NT2/D1 (cell line): ENCODE results near the gene ASB6.

Source experiments
- DNase-seq: peaks from one replicate; pipeline ENCODE4 v3.0.0-alpha.2; 2011; ENCODE audit warnings: low read depth, low spot score
- H3K27me3 ChIP-seq: 2 replicates; pipeline ENCODE4 v1.6.0; 2011; ENCODE audit warnings: mild to moderate bottlenecking; ENCODE audit not compliant: insufficient read length, insufficient read depth
- H3K36me3 ChIP-seq: 2 replicates; pipeline ENCODE4 v1.6.1; 2011; ENCODE audit warnings: mild to moderate bottlenecking, low read length, mixed read lengths; ENCODE audit not compliant: insufficient read depth, insufficient read length
- H3K4me1 ChIP-seq: 2 replicates; pipeline ENCODE4 v1.5.1; 2011; ENCODE audit not compliant: insufficient read depth, insufficient read length
- H3K4me3 ChIP-seq: 2 replicates; pipeline ENCODE4 v1.5.1; 2011; ENCODE audit warnings: low read depth; ENCODE audit not compliant: insufficient read length
- H3K9ac ChIP-seq: 2 replicates; pipeline ENCODE4 v1.6.0; 2011; ENCODE audit warnings: low read depth; ENCODE audit not compliant: insufficient read length
- H3K9me3 ChIP-seq: 2 replicates; pipeline ENCODE4 v1.5.1; 2011; ENCODE audit warnings: mild to moderate bottlenecking, low read length; ENCODE audit not compliant: insufficient read depth
- SUZ12 ChIP-seq: IDR thresholded peaks from 2 replicates; pipeline ENCODE4 v1.6.1; 2011; ENCODE audit not compliant: insufficient read length, insufficient read depth; ENCODE audit errors: extremely low read depth
- YY1 ChIP-seq: IDR thresholded peaks from 2 replicates; pipeline ENCODE4 v1.6.1; 2011; ENCODE audit not compliant: insufficient read length, insufficient read depth
- ZNF274 ChIP-seq: IDR thresholded peaks from 2 replicates; pipeline ENCODE4 v1.6.1; 2011; ENCODE audit warnings: mild to moderate bottlenecking, low read depth, low read length

The ASB6 gene

DNA sequence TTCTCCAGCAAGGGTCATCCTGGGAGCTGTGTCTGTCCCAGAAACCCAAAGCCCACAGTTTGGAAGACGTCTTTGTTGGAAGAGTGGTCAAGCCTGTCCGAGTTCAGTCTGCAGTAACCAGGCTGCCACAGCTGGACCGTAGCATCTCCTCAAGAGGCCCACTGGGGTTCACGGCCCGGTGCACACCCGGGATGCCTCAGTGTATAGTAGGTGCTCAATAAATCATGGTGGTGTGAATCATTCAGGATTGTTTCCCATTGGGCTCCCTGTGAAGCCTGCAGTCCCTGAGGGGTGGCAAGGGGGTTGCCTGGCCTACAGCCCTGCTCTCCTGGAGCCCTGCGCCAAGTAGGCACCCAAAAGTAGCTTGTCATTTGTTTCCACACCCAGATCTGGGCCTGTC is 13.2 kb upstream of the ASB6 start:
- no peak for DNase-seq
- TF ChIP-seq YY1 (no peak), SUZ12 (no peak), ZNF274 (no peak)
- Histone ChIP-seq H3K9ac (no peak overlapping the region), H3K9me3 (no peaks in the 10 kb centered on the region), H3K27me3 (no peaks in the 10 kb centered on the region), H3K4me1 (peaks cover 2% of the 10 kb centered on the region), H3K36me3 (no peaks in the 10 kb centered on the region), H3K4me3 (no peak overlapping the region)

DNA sequence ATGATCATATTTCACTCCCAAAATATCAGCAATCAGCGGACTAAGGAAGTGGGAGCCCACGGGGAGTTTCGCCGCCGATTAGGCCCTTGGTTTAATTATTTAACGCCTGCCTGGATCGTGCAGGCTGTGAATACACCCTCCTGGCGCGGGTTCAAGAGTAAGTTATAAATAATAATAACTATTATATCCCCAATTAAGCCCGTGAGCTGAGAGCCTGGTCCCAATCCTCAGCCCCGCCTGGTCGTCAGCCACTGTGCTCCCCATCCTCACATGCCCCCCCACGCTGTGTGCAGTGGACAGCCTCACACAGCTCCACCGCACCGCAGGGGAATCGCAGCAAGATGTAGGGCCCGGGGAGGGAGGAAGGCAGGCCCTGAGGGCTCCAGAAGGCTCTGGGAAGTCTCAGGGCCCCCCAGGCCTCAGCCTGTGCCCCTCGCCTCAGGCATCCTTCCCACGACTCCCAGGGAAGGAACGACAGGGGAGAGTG is 12.6 kb upstream of the ASB6 start:
- H3K4me3 ChIP-seq: no peak overlapping the region
- TF ChIP-seq ZNF274 (no peak), YY1 (no peak), SUZ12 (no peak)
- H3K4me1 ChIP-seq: peaks cover 2% of the 10 kb centered on the region
- H3K36me3 ChIP-seq: no peaks in the 10 kb centered on the region
- DNase-seq: no peak
- H3K27me3 ChIP-seq: no peaks in the 10 kb centered on the region
- H3K9ac ChIP-seq: no peak overlapping the region
- no peaks in the 10 kb centered on the region for H3K9me3 ChIP-seq

DNA sequence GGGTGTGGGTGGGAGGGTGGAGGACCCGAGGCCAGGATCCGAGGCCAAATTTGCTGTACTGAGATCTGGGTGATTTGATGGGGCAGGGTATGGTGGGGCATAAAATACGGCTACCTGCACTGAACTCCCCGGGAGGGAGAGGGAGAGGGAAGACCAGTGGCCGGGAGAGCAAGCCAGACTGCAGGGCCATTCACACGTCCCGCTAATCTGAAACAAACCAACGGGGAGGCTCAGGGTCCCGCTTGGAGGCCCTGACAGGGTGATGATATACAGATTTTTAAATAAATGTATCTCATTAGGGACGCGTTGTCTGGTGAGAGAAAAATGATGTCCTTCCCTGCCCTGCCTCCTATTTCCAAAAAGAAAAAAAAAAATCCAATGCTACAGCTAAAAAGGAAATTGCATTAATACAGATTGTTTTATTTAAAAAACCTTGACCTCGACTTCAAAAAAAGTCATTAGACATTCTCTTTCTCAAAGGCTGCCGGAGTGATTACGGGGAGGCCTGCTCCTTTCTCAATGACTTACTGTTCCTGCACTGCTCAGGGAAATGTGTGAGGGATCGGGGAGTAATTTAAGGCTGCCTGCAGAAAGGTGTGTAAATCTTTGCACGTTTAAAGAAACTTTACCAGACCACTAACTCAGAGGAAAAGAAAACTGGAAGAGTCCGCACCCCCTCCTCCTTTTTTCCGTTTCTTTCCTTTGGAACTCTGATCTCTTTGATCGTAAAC is 12.0 kb upstream of the ASB6 start:
- no peak for DNase-seq
- no peaks in the 10 kb centered on the region for H3K27me3 ChIP-seq

DNA sequence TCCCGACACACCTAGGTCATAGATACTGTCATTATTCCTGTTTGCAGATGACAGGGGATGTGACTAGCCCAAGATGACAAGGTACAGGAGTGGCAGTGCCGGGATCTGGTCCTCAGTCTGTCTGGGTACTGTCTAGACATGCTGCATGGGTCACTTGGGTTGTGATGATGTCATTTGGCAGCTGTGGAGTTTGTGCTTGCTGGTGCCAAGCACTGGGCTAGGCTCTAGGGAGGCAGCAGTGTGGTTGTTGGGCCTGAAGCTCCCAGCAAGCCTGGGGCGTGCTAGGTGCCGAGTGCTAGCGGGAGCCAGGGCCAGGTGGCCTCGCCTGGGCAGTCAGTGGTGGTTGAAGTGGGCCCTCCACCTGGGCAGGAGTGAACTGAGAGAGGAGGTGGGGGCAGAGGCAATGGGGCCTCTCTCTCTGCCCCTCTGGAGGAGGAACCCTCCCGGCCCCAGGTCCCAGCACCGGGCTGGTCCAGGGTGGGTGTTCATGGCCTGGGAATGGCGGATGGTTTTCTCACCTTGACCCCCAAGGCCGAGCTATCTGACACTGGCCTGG is 8.8 kb upstream of the ASB6 start:
- DNase-seq: no peak
- Histone ChIP-seq H3K9ac (no peak overlapping the region), H3K36me3 (no peaks in the 10 kb centered on the region), H3K9me3 (peaks cover 5% of the 10 kb centered on the region; the same call in 1 of the 2 replicates), H3K4me3 (no peak overlapping the region), H3K4me1 (peaks cover 7% of the 10 kb centered on the region), H3K27me3 (no peaks in the 10 kb centered on the region)
- TF ChIP-seq YY1 (no peak), SUZ12 (no peak), ZNF274 (no peak)

More for the DNA sequence above, 12.0 kb upstream of the ASB6 start:
- Histone ChIP-seq H3K9ac (no peak overlapping the region), H3K4me1 (peaks cover 2% of the 10 kb centered on the region), H3K9me3 (no peaks in the 10 kb centered on the region), H3K4me3 (no peak overlapping the region), H3K36me3 (no peaks in the 10 kb centered on the region)
- no peak for TF ChIP-seq YY1
- TF ChIP-seq SUZ12: no peak

DNA sequence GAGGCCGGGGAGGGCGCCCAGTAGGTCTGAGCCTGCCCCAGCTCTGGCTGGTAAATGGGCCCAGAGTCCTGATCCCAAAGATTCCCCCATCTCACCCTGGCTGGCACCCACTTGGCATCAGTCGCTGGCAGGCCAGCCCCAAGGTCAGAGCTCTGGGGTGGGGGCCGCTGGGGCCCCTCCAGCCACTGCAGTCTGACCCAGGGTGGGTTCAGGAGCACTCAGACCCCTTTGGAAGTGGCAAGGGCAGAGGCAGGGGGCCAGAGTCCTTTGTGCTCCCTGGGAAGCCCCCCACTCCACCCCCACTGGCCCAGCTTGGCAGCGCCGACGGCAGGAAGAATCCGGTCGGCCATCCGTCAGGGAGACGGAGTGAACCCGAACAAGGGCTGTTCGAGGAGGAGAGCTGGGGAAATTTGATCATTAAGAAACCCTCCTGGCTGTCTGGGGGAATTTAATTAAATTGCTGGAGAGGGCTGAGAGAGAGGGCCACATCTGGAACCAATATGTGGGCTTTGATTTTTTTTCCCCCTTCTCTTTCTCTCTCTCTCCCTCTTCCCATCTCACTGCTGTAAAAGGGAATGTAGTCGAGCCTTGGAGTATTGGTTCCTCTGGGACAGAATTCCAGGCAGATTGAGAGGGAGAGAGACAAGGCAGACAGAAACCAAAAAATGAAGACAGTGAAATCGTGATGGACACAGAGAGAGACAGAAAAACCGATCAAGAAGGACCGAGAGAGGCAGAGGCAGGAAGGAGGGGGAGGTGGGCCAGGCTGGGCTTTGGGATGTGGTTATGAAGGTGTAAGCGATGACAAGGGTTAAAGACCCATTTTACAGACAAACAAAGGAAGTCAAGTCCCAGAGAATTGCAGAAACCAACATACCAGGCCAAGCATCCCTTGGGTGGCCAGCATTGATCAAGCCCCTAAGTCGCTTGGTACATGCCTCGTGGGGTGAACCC is 8.1 kb upstream of the ASB6 start:
- peaks cover 8% of the 10 kb centered on the region for H3K4me1 ChIP-seq
- no peak overlapping the region for H3K9ac ChIP-seq
- TF ChIP-seq YY1: no peak
- TF ChIP-seq ZNF274: no peak
- no peak for TF ChIP-seq SUZ12
- no peak for DNase-seq
- no peaks in the 10 kb centered on the region for H3K36me3 ChIP-seq
- H3K9me3 ChIP-seq: peaks cover 5% of the 10 kb centered on the region; the same call in 1 of the 2 replicates
- no peak overlapping the region for H3K4me3 ChIP-seq
- no peaks in the 10 kb centered on the region for H3K27me3 ChIP-seq

DNA sequence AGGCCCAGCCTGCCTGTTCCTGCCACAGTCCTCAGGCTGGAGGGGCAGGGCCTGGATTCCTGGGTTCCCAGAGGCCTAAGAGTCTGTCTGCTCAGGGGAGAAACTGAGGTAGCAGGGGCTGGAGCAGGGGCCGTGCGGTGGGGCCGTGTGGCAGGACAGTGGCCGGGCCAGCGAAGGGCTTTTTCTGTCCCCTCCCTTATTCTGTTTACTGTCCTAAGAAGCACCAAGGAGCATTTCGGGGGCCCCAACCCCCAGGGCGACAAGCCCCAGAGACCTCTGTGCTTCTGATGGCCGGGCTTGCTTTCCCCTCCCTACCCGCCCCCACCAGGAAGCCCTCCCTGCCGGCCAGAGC is 6.8 kb upstream of the ASB6 start:
- Histone ChIP-seq H3K9me3 (peaks cover 5% of the 10 kb centered on the region; the same call in 1 of the 2 replicates), H3K36me3 (no peaks in the 10 kb centered on the region), H3K9ac (peak overlapping the region; percentile 21), H3K4me3 (no peak overlapping the region), H3K27me3 (no peaks in the 10 kb centered on the region), H3K4me1 (peaks cover 10% of the 10 kb centered on the region)
- DNase-seq: no peak
- TF ChIP-seq ZNF274 (no peak), SUZ12 (no peak), YY1 (no peak)

DNA sequence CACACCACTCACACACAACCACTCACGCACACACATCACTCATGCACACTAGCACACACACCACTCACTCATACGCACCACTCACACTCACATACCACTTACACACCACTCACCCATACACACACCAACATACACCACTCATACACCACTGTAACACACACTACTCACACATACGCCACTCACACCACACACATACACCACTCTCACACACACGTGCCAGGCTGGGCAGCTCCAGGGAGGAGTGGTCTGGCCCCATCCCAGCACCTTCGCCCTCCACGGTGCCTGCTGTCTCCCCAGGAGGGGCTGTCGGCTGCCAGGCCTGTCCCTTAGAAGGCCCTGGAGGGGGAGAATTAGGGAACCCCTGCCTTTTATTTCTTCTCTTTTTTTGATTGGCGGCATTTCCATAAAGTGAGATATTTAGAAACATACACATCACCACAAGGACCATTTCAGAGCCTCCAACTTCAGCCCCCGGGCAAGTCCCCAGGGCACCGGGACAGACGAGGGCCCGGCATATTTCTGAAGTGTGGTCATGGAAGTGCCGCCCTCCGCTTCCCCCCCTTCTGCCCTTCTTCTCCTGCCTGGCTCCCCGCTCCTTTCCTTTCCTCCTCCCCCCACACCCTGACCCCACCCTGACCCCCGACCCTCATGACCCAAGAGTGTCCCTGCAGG is 6.3 kb upstream of the ASB6 start:
- Histone ChIP-seq H3K36me3 (no peaks in the 10 kb centered on the region), H3K9ac (peak overlapping the region; percentile 21), H3K4me3 (no peak overlapping the region), H3K27me3 (no peaks in the 10 kb centered on the region), H3K4me1 (peaks cover 10% of the 10 kb centered on the region), H3K9me3 (peaks cover 5% of the 10 kb centered on the region; the same call in 1 of the 2 replicates)
- TF ChIP-seq SUZ12 (no peak), YY1 (no peak), ZNF274 (no peak)
- DNase-seq: no peak
